Measurements from ENCODE around the gene CHD5.

CHD5 gene

GRCh38 chr1:6134206-6134605, 45.9 kb downstream of the CHD5 start:
- DNase-seq (ENCODE audit: low spot score) = no peak

DNA sequence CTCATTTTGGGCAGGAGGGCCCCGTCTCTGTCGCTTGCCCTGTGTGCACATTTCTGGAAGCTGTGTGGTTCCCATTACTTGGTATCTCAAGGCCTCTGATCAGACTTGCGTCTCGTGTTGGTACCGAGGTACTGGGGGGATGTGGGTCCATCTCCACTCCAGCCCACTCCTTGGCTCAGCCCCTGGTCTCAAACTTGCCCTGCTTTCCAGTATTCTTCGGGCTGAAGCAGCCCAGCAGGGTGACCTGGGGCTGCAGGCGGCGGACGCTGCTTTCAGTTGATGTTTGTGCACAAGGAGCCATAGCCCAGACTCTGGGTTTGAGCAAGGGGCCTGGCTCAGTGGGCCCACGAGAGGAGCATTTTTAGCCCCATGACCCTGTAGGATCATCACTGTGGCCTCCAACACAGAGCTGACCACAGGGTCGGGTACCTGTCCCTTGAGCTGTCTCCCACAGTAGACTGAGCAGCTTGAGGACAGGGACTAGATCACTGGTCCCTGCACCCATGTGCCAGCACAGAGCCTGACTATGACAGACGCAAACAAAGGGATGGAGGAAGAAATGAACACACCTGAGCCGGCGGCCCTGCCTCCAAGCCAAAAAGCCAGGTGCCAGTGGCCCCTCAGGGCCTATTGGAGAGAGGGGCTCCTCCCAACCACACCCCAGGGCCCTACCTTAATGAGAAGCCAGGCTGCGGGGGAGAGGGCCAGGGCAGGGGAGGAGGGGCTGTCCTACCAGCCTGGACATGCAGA, 46.8 kb downstream of the CHD5 start:
- DNase-seq (ENCODE audit: low spot score) = no peak

DNA sequence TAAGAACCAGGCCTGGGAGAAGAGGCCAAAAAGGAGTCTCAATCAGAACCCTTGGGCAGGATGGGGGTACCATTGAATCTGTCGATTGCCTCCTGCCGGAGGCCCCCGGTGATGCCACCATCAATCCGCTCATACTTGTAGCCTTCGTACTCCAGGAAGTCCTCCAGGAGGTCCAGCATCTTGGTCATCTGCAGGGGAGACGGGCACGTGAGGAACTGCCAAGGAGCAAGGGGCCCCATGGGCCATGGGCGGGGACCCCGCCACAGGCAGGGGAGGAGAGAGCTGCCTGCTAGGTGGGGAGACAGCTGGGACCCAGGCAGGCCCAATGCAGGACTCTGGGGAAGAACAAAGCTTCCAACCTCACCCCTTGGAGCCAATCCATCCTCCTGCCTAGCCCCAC, 48.6 kb downstream of the CHD5 start:
- DNase-seq (ENCODE audit: low spot score) = no peak

DNA sequence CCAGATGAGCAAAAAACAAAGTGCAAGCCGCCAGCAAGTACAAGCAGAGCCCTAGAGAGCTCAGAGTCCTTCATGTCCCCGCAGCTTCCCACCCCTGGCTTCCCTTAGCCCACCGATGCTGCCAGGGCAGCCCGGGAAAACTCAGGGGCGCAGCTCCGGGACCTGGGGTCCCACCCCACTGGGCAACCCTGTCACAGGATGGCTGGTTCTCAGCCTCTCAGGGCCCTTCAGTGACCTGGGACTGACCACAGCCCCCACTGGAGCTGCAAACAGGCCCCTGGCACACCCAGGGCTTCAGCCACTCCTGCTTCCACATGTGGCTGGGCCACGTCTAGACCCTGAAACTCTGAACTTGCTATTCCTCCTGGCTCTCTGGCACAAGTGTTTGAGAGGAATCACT, 49.5 kb downstream of the CHD5 start:
- DNase-seq (ENCODE audit: low spot score) = no peak

DNA sequence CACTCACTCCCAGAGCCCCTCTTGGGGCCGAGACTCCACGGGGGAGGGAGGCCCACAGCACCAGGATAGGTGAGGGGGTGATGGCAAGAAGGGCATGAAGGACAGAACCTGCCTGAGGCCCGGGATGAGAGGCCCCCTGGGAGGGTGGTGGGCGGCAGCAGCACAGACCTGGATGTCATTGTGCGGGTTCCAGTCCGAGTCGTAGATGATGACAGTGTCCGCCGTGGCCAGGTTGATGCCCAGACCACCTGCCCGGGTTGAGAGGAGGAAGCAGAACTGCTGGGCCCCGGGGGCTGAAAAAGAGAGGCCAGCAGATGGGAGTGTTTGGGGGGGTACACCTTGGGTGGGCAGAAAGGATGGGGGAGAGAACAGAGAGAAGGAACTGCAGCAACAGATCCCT, 50.1 kb downstream of the CHD5 start:
- no peak for DNase-seq (ENCODE audit: low spot score)

DNA sequence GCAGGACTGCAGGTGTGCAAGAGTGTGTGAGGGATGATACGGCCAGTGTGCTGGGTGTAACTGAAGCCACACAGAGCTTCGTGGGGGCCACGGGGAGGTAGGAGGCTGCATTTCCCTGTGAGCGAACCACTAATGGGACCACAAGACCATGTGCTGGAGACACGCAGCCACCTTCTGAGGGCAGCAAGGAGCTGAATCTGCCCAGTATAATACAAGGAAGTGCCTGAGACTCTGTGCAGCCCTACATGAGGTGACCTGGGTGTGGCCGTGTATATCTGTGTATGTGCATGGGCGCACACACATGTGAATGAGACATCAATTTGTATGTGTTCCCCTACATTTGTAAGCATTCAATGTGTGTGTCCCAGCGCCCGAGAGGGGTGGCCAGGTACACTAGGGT, 50.8 kb downstream of the CHD5 start:
- no peak for DNase-seq (ENCODE audit: low spot score)

DNA sequence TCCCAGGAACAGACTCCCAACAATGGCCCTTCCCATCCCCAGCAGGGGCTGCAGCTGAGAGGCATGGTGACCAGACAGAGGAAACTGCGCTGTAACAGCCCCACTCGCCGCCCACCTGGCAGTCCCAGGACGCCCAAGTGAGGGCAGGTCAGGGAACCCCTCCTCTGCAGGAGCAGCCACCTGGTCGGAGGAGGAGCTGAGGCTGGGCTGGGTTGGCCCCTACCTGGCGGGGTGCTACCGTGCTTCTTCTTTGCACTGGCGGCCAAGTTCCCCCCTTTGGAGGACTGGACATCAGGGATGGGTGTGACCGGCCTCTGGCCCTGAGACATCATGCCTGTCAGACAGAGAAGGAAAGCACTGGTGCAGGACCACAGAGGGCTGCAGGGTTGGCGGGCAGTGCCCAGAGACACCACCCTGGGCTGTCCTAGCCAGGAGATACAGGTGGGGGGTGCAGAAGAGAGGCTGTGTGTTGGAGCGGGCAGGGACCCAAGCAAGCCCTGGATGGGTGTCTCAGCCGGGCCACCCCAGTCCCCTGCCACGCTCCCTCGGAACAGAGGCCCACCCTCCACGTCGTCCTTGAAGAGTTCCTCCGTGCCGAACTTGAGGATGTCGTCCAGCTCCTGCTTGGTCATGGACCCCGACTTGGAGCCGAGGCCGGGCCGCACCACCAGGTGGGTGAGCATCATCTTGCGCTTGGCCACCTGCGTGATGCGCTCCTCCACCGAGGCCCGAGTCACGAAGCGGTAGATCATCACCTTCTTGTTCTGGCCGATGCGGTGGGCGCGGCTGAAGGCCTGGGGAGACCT, 51.6 kb downstream of the CHD5 start:
- DNase-seq (ENCODE audit: low spot score) = no peak

DNA sequence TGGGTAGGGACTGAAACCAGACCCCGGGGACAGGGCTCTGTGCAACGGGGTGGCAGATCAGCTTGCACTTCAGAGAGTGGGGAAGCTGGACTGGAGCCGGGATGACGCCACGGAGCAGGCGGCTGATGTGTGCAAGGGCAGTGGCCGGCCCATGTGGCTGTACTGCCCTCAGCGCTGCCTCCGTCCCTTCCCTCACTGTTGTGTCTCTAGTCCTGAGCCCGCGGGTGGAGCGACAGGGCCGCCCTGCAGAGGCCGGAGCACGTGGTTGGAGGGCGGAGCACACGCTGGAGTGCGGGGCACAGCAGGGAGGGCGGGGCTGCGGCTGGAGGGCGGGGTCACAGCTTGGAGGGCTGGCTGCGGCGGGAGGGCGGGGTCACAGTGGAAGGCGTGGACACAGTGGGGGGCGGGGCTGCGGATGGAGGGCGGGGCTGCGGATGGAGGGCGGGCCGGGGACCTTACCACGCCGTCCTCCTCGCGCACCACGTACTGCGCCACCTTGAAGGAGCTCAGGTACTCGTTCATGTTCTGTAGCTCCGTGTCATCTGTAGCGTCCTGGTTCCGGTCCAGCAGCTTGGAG, 52.4 kb downstream of the CHD5 start:
- peak; percentile 20 for DNase-seq (ENCODE audit: low spot score)

DNA sequence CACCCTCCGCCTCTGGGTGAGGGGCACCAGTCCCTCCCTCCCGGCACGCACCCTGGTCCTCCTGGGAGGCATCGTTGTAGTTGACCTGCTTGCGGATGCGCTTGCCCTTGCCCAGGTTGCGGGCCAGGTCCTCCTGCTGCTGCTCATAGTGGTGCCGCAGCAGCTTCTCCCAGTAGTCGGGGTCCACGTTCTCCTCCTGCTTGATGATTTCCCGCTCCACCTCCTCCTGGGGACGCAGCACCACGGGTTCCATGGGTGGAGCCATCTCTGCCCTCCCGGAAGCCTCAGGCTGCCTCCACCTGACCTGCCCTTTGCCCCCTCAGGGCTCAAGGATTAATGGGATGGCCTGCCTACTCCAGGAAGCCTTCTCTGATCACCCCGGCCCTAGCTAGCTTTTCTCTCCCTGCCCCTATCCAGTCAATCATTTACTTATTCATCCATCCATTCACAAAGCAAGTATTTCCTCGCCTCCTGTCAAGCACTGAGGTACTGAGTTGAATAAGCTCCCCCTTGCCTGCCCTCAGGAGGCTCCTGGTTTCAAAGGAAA, 53.5 kb downstream of the CHD5 start:
- no peak for DNase-seq (ENCODE audit: low spot score)

DNA sequence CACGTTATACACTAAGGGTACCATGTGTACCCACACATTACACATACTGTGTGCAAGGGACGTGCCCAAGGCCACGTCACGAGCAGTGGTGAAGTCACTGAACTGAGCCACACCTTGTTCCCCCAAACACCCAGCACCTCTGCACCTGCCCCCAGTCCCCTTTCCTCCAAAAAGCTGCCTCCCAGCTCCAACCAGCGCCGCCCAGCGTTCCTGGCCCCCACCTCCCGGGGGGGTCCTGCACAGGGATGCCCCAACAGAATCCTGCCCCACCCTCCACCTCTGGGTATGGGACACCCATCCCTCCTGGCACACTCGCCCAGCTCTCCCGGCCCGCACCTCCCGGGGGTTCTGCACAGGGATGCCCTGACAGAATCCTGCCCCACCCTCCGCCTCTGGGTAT, 54.1 kb downstream of the CHD5 start:
- no peak for DNase-seq (ENCODE audit: low spot score)

DNA sequence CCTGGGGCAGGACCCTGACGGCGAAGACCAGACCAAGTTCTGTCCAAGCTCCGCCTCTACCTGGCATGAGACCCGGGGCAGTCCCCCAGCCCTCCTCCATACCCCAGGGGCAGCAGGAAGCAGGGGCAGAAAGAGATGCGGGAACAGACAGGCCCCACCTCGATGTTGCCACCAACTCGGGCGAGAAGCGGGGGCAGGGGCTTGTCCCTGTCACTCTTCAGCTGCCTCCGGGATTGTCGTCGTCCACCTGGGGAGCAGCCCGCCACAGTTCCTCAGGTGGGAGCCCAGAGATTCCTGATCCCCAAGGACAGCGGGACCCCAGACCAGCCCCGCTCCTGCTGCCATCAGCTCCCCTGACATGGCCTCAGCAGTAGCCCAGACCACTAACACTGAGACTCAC, 54.8 kb downstream of the CHD5 start:
- no peak for DNase-seq (ENCODE audit: low spot score)

- no peak for DNase-seq (ENCODE audit: low spot score)
Observed at GRCh38 chr1:6124746-6125365, 55.3 kb downstream of the CHD5 start.

DNA sequence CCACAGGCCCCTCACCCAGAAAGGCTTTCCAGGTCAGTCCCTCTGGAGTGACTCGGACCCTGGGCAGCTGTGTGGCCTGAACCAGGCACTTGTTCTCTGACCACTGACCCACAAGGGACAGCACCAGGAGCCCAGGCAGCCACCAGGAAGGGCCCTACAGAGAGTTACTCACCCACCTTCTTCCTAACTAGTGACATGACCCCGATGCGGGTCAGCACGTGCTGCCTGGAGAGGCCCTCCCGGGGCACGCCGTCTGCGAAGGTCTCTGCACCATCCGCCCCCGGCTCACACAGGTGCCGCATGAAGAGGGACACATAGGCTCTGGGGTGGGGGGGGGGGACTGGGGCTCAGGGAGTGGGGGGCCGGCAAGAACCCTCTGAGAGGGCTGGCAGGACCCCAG, 55.8 kb downstream of the CHD5 start:
- DNase-seq (ENCODE audit: low spot score) = no peak

- no peak for DNase-seq (ENCODE audit: low spot score)
Observed at GRCh38 chr1:6123816-6124215, 56.3 kb downstream of the CHD5 start.

DNA sequence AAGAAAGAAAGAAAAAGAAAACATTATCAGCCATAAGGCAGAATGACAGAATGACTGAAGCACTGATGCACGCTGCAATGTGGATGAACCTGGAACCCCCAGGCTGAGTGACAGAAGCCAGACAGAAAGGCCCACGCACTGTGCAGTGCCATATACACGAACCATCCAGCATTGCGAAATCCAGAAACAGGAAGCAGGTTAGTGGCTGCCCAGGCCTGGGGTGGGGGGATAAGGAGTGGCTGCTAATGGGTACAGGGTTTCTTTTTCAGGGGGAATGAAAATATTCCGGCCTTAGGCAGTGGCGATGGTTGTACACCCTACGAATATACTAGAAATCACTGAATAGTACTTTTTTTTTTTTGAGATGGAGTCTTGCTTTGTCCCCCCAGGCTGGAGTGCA, 57.0 kb downstream of the CHD5 start:
- DNase-seq (ENCODE audit: low spot score) = no peak

DNA sequence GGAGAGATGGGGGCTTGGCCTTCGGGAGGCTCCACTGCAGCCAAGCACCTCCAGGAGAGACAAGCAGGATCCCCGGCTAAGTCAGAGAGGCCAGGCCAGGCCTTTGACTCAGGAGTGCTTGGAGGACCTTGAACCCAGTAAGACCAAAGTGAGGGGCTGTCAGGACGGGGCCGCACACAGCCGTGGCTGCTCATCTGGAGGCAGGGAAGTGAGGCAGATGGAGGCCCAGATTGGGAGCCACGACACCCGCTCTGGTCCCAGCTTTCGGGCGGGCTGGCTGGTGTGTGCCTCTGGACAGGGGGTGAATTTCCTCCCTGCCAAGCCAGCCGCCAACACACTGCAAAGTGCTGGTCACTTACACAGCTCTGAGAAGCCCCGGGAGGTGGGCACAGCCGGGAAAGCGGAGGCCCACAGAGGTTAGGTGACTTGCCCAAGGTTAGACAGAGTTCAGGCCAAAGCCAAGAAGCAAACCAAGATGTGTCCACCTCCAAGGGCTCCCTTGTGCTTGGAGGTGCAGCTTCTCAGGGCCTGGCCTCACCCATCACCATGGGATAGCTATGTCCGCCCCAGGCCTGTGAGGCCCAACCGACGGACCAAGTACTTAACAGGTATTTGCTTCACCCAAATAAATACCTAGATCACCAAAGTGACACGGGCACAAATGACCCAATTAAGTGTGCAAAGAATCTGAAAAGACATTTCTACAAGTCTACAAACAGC, 58.3 kb downstream of the CHD5 start:
- DNase-seq (ENCODE audit: low spot score) = no peak

- DNase-seq (ENCODE audit: low spot score) = no peak
Observed at GRCh38 chr1:6121021-6121421, 59.1 kb downstream of the CHD5 start.

GRCh38 chr1:6118415-6118814, 61.7 kb downstream of the CHD5 start:
- no peak for DNase-seq (ENCODE audit: low spot score)

DNA sequence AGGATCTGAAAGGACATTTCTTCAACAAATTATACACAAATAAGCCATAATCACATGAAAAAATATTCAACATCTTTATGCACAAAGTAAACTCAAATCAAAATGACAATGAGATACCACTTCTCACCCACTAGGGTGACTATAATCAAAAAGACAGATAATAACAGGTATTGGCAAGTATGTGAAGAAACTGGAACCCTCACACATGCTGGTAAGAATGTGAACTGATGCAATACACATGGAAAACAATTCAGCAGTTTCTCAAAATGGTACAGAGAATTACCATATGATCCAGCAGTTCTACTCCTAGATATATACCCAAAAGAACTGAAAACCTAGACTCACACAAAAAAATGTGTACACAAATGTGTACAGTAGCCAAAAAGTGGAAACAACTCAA, 62.5 kb downstream of the CHD5 start:
- no peak for DNase-seq (ENCODE audit: low spot score)

DNA sequence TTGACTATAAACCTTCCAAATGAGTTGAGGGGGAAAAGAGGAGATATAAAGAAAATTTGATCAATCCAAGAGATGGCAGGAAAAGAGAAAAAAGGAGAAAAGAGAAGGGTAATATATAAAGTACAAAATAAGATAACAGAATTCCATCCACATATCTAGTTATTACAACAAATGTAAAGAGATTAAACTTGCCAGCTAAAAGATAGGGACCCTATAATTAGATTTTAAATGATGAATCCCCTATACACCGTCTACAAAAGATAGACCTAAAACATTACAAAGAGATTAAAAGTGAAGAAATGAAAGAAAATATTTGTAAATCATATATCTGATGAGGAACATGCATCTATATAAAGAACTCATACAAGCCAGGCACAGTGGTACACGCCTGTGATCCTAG, 63.1 kb downstream of the CHD5 start:
- no peak for DNase-seq (ENCODE audit: low spot score)

- no peak for DNase-seq (ENCODE audit: low spot score)
Observed at GRCh38 chr1:6116137-6116536, 64.0 kb downstream of the CHD5 start.

- no peak for DNase-seq (ENCODE audit: low spot score)
Observed at GRCh38 chr1:6113745-6114144, 66.4 kb downstream of the CHD5 start.

Data from globus pallidus (tissue), 1 donor.